ENCODE results near the gene REEP3. TPM values are rescaled to one million over a fixed set of nuclear protein-coding genes. Genes with fewer than 3 reads are reported as not detected.
A peak's percentile ranks its signal among the peaks of the same experiment; 100 is the strongest.
"Not testable (repeated sequence)": the region's sequence is repeated elsewhere in the genome, so short reads cannot be mapped to it uniquely, and the experiment has no call there.

The REEP3 gene
- total RNA-seq, 4 donors from 2014 or later: 45.9 to 67.4 (median 63.3) TPM

DNA sequence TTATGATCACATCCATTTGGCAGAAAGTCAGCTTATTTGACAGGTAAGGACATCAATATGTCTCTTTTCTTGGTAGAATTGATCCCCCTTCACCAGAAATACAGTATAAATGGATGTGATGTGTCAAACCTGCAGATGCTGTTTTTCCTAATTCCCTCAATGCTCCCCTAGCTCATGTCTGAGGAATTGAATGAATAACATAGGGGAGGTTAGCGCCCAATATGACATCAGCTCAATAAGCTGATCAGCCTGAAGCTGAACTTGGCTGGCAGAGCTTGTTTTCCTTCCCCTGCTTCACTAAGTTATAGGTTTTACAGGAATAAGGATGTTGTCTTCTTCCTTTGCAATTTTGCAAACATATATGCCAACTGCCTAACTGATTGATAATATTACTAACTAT is 132.5 kb downstream of the REEP3 start:
- H3K4me3 ChIP-seq: no peak overlapping the region
- no peaks in the 10 kb centered on the region for H3K36me3 ChIP-seq
- TF ChIP-seq POLR2A (IDR thresholded peaks at IDR 0.05) (no peak), EP300 (IDR thresholded peaks at IDR 0.05) (no peak)
- TF ChIP-seq, protein P1, sequence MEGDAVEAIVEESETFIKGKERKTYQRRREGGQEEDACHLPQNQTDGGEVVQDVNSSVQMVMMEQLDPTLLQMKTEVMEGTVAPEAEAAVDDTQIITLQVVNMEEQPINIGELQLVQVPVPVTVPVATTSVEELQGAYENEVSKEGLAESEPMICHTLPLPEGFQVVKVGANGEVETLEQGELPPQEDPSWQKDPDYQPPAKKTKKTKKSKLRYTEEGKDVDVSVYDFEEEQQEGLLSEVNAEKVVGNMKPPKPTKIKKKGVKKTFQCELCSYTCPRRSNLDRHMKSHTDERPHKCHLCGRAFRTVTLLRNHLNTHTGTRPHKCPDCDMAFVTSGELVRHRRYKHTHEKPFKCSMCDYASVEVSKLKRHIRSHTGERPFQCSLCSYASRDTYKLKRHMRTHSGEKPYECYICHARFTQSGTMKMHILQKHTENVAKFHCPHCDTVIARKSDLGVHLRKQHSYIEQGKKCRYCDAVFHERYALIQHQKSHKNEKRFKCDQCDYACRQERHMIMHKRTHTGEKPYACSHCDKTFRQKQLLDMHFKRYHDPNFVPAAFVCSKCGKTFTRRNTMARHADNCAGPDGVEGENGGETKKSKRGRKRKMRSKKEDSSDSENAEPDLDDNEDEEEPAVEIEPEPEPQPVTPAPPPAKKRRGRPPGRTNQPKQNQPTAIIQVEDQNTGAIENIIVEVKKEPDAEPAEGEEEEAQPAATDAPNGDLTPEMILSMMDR (IDR thresholded peaks at IDR 0.05): no peak
- no peaks in the 10 kb centered on the region for H3K4me1 ChIP-seq
- no peak overlapping the region for H3K27ac ChIP-seq
- 68 to 88% methylated on average over 1 of the region's 1 CpG for WGBS, 2 donors
- DNase-seq (ENCODE audit: low spot score in 2 of 2): no peak
- H3K27me3 ChIP-seq: no peaks in the 10 kb centered on the region
- no peaks in the 10 kb centered on the region for H3K9me3 ChIP-seq

DNA sequence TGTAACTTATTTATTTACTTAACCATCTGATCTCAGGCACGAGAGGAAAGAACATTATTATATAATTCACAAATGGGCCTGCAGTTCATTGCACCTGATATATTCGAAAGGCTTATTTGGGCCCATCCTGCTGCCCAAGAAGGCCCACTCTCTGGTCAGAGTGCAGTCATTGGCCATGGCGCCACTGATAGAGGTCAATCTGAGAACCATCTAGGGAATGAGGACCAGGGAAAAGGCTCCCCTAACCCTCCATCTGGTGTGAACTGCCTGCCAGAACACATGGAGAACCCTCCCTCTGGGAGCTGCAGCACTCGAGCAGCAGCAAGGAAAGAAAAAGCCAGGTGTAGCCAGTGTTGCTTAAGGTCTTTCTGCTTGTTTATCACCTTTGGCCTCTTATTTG is 136.6 kb downstream of the REEP3 start:
- H3K36me3 ChIP-seq: no peaks in the 10 kb centered on the region
- WGBS, 2 donors: 43 to 46% methylated on average over 4 of the region's 4 CpGs
- H3K27me3 ChIP-seq: no peaks in the 10 kb centered on the region
- no peak overlapping the region for H3K4me3 ChIP-seq
- no peaks in the 10 kb centered on the region for H3K9me3 ChIP-seq
- no peaks in the 10 kb centered on the region for H3K4me1 ChIP-seq
- TF ChIP-seq, protein P1 (IDR thresholded peaks at IDR 0.05): no peak
- TF ChIP-seq POLR2A (IDR thresholded peaks at IDR 0.05): no peak
- TF ChIP-seq EP300 (IDR thresholded peaks at IDR 0.05): no peak
- H3K27ac ChIP-seq: no peak overlapping the region
- no peak for DNase-seq (ENCODE audit: low spot score in 2 of 2)

DNA sequence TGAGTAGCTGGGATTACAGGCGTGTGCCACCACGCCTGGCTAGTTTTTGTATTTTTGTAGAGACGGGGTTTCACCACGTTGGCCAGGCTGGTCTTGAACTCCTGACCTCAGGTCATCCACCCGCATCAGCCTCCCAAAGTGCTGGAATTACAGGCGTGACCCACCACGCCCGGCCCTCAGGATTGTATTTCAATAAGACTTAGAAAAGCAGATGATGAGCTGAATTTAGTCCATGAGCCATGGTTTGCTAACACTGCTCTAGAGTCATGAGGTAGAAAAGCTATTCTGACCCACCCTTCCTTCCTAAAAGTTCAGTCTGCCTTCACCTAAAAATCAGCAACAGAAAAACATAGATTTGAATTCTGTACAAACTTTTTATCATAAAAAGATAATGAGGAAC is 139.7 kb downstream of the REEP3 start:
- H3K27ac ChIP-seq; H3K36me3 ChIP-seq; H3K27me3 ChIP-seq; H3K4me1 ChIP-seq; H3K9me3 ChIP-seq; H3K4me3 ChIP-seq; DNase-seq (ENCODE audit: low spot score in 2 of 2): not testable (repeated sequence)
- 78 to 85% methylated on average over 8 of the region's 8 CpGs for WGBS, 2 donors

DNA sequence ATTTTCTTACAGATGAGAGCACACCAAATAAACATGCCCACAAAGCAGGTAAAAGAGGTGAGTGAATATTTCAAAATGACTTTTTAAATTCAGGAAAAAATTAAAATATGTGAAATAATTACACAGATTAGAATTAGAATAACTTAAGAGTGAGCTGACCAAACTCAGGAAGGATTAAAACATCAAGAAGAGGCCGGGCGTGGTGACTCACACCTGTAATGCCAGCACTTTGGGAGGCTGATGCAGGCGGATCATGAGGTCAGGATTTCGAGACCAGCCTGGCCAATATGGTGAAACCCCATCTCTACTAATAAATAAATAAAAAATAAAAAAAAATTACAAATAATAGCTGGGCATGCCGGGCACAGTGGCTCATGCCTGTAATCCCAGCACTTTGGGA is 140.1 kb downstream of the REEP3 start:
- WGBS, 2 donors: 97 to 98% methylated on average over 5 of the region's 5 CpGs
- TF ChIP-seq, protein P1 (IDR thresholded peaks at IDR 0.05): no peak
- no peak for TF ChIP-seq EP300 (IDR thresholded peaks at IDR 0.05)
- TF ChIP-seq POLR2A (IDR thresholded peaks at IDR 0.05): no peak
- Histone ChIP-seq H3K36me3 (no peaks in the 10 kb centered on the region), H3K9me3 (no peaks in the 10 kb centered on the region), H3K4me1 (peaks cover 0 to 8% (median 1%) of the 10 kb centered on the region in 4 donors), H3K4me3 (no peak overlapping the region), H3K27me3 (no peaks in the 10 kb centered on the region), H3K27ac (no peak overlapping the region)
- no peak for DNase-seq (ENCODE audit: low spot score in 2 of 2)

DNA sequence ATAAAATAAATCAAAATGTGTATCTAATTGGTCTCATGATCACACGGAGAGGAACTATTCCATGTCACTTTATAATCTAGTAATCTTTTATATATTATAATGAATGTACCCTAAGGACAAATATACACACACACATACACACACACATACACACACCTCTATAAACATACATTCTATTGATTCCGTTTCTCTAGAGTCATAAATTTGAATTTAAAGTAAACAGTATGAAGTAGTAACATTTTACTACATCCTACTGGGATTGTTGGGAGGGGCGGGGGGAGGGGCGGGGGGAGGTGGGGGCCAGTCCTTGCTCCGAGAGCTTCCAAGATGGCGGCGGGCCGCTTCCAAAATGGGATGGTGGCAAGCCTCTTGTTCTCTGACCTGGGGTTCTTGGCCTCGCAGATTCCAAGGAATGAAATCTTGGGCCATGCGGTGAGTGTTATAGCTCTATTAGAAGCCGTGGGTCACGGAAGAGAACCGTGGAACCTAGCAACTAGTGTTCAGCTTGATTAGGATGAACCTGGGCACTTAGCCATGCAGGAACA is 143.2 kb downstream of the REEP3 start:
- DNase-seq (ENCODE audit: low spot score in 2 of 2): no peak
- Histone ChIP-seq H3K27me3 (no peaks in the 10 kb centered on the region), H3K36me3 (no peaks in the 10 kb centered on the region), H3K4me1 (peaks cover 0 to 24% (median 5%) of the 10 kb centered on the region in 4 donors), H3K27ac (no peak overlapping the region), H3K4me3 (no peak overlapping the region), H3K9me3 (no peaks in the 10 kb centered on the region)
- TF ChIP-seq EP300 (IDR thresholded peaks at IDR 0.05) (no peak), POLR2A (IDR thresholded peaks at IDR 0.05) (no peak)
- TF ChIP-seq, protein P1 (IDR thresholded peaks at IDR 0.05): no peak
- WGBS, 2 donors: 95 to 96% methylated on average over 13 of the region's 13 CpGs

DNA sequence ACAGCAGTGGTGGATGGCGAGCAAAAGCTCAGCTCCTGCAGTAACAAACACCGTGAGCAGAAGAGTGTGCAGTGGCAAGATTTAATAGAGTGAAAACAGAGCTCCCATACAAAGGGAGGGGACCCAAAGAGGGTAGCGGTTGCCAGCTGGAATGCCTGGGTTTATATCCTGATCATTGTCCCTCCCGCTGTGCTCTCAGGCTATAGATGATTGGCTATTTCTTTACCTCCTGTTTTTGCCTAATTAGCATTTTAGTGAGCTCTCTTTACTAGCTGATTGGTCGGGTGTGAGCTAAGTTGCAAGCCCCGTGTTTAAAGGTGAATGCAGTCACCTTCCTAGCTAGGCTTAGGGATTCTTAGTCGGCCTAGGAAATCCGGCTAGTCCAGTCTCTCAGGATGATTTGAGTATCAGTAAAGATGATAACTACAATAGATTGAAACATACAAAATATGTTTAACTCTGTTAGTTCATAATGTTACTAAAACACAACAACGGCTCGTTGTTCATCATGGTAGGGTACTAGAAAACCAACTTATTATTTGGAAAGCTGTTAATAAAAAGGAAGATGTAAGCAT is 143.9 kb downstream of the REEP3 start:
- H3K27me3 ChIP-seq; DNase-seq (ENCODE audit: low spot score in 2 of 2); H3K36me3 ChIP-seq; H3K4me3 ChIP-seq; H3K9me3 ChIP-seq: not testable (repeated sequence)
- peak overlapping the region in 1 of 4 donors; percentile 1 for H3K27ac ChIP-seq
- 87 to 90% methylated on average over 10 of the region's 10 CpGs for WGBS, 2 donors
- peaks cover 0 to 24% (median 5%) of the 10 kb centered on the region in 4 donors for H3K4me1 ChIP-seq
